ENCODE measurements around the gene PCSK9.

PCSK9 gene

GRCh38 chr1:54994355-54994990 lies 44.9 kb upstream of the PCSK9 start:
- Histone ChIP-seq H3K9ac (ENCODE audit: low read length) (no peak overlapping the region), H3K36me3 (ENCODE audit: control insufficient read depth, insufficient read depth, low read length) (no peaks in the 10 kb centered on the region), H3K4me2 (ENCODE audit: low read length) (no peak overlapping the region), H3K27me3 (ENCODE audit: insufficient read depth, low read length, poor library complexity) (no peaks in the 10 kb centered on the region), H3K4ac (ENCODE audit: low read depth, low read length) (no peak overlapping the region), H2BK120ac (ENCODE audit: low read depth, low read length) (no peak overlapping the region), H3K27ac (ENCODE audit: low read depth, low read length) (peak overlapping the region; percentile 66), H3K79me2 (ENCODE audit: control insufficient read depth, insufficient read depth, low read length) (no peaks in the 10 kb centered on the region), H3K18ac (ENCODE audit: low read length) (peak overlapping the region; percentile 21), H4K8ac (ENCODE audit: low read depth, low read length) (no peak overlapping the region), H3K79me1 (ENCODE audit: low read length) (no peaks in the 10 kb centered on the region), H3K56ac (ENCODE audit: low read length) (peak overlapping the region; percentile 26), H4K5ac (ENCODE audit: low read length) (no peak overlapping the region), H2BK5ac (ENCODE audit: low read length) (peak overlapping the region; percentile 20), H2AK5ac (ENCODE audit: low read length) (no peak overlapping the region), H3K4me3 (ENCODE audit: low read length) (no peak overlapping the region), H2BK15ac (replicated peaks; ENCODE audit: low read depth) (no peak overlapping the region), H3K4me1 (ENCODE audit: control insufficient read depth, low read depth, low read length) (peaks cover 8% of the 10 kb centered on the region), H3K23ac (ENCODE audit: low read length) (no peak overlapping the region)
- no CpG with 5 or more reads among the region's 6 CpGs for WGBS (ENCODE audit: extremely low coverage, insufficient coverage, low lambda C conversion rate)
- DNase-seq, result no peak

- no CpG with 5 or more reads among the region's 12 CpGs for WGBS (ENCODE audit: extremely low coverage, insufficient coverage, low lambda C conversion rate)
- H3K23ac ChIP-seq (ENCODE audit: low read length), result no peak overlapping the region
- DNase-seq, result peak; percentile 40
These were observed 44.2 kb upstream of the PCSK9 start for GRCh38 chr1:54995013-54995760.

GRCh38 chr1:54995835-54996234 lies 43.5 kb upstream of the PCSK9 start:
- no peak overlapping the region for H3K18ac ChIP-seq (ENCODE audit: low read length)
- no peak overlapping the region for H3K4me2 ChIP-seq (ENCODE audit: low read length)
- no CpG with 5 or more reads among the region's 9 CpGs for WGBS (ENCODE audit: extremely low coverage, insufficient coverage, low lambda C conversion rate)
- no peak overlapping the region for H4K8ac ChIP-seq (ENCODE audit: low read depth, low read length)
- DNase-seq, result no peak
- no peak overlapping the region for H3K9ac ChIP-seq (ENCODE audit: low read length)
- H4K5ac ChIP-seq (ENCODE audit: low read length), result no peak overlapping the region
- no peaks in the 10 kb centered on the region for H3K79me1 ChIP-seq (ENCODE audit: low read length)
- H3K4me1 ChIP-seq (ENCODE audit: control insufficient read depth, low read depth, low read length), result peaks cover 8% of the 10 kb centered on the region
- H2AK5ac ChIP-seq (ENCODE audit: low read length), result peak overlapping the region; percentile 50
- H3K4ac ChIP-seq (ENCODE audit: low read depth, low read length), result no peak overlapping the region
- no peak overlapping the region for H2BK120ac ChIP-seq (ENCODE audit: low read depth, low read length)
- no peaks in the 10 kb centered on the region for H3K27me3 ChIP-seq (ENCODE audit: insufficient read depth, low read length, poor library complexity)
- H3K27ac ChIP-seq (ENCODE audit: low read depth, low read length), result peak overlapping the region; percentile 66
- H3K36me3 ChIP-seq (ENCODE audit: control insufficient read depth, insufficient read depth, low read length), result no peaks in the 10 kb centered on the region
- no peak overlapping the region for H3K56ac ChIP-seq (ENCODE audit: low read length)
- H2BK15ac ChIP-seq (replicated peaks; ENCODE audit: low read depth), result no peak overlapping the region
- no peaks in the 10 kb centered on the region for H3K79me2 ChIP-seq (ENCODE audit: control insufficient read depth, insufficient read depth, low read length)
- no peak overlapping the region for H3K23ac ChIP-seq (ENCODE audit: low read length)
- no peak overlapping the region for H3K4me3 ChIP-seq (ENCODE audit: low read length)
- H2BK5ac ChIP-seq (ENCODE audit: low read length), result no peak overlapping the region

More at GRCh38 chr1:54995013-54995760, 44.2 kb upstream of the PCSK9 start:
- peak overlapping the region; percentile 66 for H3K27ac ChIP-seq (ENCODE audit: low read depth, low read length)
- H3K4me2 ChIP-seq (ENCODE audit: low read length), result no peak overlapping the region
- H3K4me3 ChIP-seq (ENCODE audit: low read length), result no peak overlapping the region
- no peak overlapping the region for H2BK5ac ChIP-seq (ENCODE audit: low read length)
- H3K18ac ChIP-seq (ENCODE audit: low read length), result peak overlapping the region; percentile 21
- no peaks in the 10 kb centered on the region for H3K79me1 ChIP-seq (ENCODE audit: low read length)
- no peak overlapping the region for H2BK15ac ChIP-seq (replicated peaks; ENCODE audit: low read depth)
- no peak overlapping the region for H3K56ac ChIP-seq (ENCODE audit: low read length)
- H3K27me3 ChIP-seq (ENCODE audit: insufficient read depth, low read length, poor library complexity), result no peaks in the 10 kb centered on the region
- H4K8ac ChIP-seq (ENCODE audit: low read depth, low read length), result no peak overlapping the region
- no peak overlapping the region for H2BK120ac ChIP-seq (ENCODE audit: low read depth, low read length)
- no peak overlapping the region for H2AK5ac ChIP-seq (ENCODE audit: low read length)
- H4K5ac ChIP-seq (ENCODE audit: low read length), result no peak overlapping the region
- no peak overlapping the region for H3K9ac ChIP-seq (ENCODE audit: low read length)
- H3K4ac ChIP-seq (ENCODE audit: low read depth, low read length), result no peak overlapping the region
- peaks cover 8% of the 10 kb centered on the region for H3K4me1 ChIP-seq (ENCODE audit: control insufficient read depth, low read depth, low read length)
- H3K79me2 ChIP-seq (ENCODE audit: control insufficient read depth, insufficient read depth, low read length), result no peaks in the 10 kb centered on the region
- no peaks in the 10 kb centered on the region for H3K36me3 ChIP-seq (ENCODE audit: control insufficient read depth, insufficient read depth, low read length)

GRCh38 chr1:54996359-54996868 lies 42.9 kb upstream of the PCSK9 start:
- no peak overlapping the region for H3K4me3 ChIP-seq (ENCODE audit: low read length)
- H3K27me3 ChIP-seq (ENCODE audit: insufficient read depth, low read length, poor library complexity), result no peaks in the 10 kb centered on the region

GRCh38 chr1:54996869-54997710 lies 42.3 kb upstream of the PCSK9 start:
- H2BK5ac ChIP-seq (ENCODE audit: low read length), result no peak overlapping the region
- no peak overlapping the region for H4K5ac ChIP-seq (ENCODE audit: low read length)
- H3K56ac ChIP-seq (ENCODE audit: low read length), result peak overlapping the region; percentile 84
- H3K18ac ChIP-seq (ENCODE audit: low read length), result no peak overlapping the region
- peak overlapping the region; percentile 66 for H3K4me2 ChIP-seq (ENCODE audit: low read length)
- H3K4me1 ChIP-seq (ENCODE audit: control insufficient read depth, low read depth, low read length), result peaks cover 8% of the 10 kb centered on the region
- no peak overlapping the region for H2BK120ac ChIP-seq (ENCODE audit: low read depth, low read length)
- no peaks in the 10 kb centered on the region for H3K79me1 ChIP-seq (ENCODE audit: low read length)
- H3K79me2 ChIP-seq (ENCODE audit: control insufficient read depth, insufficient read depth, low read length), result no peaks in the 10 kb centered on the region
- H3K27me3 ChIP-seq (ENCODE audit: insufficient read depth, low read length, poor library complexity), result no peaks in the 10 kb centered on the region
- H4K8ac ChIP-seq (ENCODE audit: low read depth, low read length), result no peak overlapping the region
- no peak overlapping the region for H3K4ac ChIP-seq (ENCODE audit: low read depth, low read length)
- H2BK15ac ChIP-seq (replicated peaks; ENCODE audit: low read depth), result no peak overlapping the region
- no peak overlapping the region for H3K27ac ChIP-seq (ENCODE audit: low read depth, low read length)
- H2AK5ac ChIP-seq (ENCODE audit: low read length), result no peak overlapping the region
- H3K36me3 ChIP-seq (ENCODE audit: control insufficient read depth, insufficient read depth, low read length), result no peaks in the 10 kb centered on the region
- DNase-seq, result peak; percentile 45
- WGBS (ENCODE audit: extremely low coverage, insufficient coverage, low lambda C conversion rate), result no CpG with 5 or more reads among the region's 46 CpGs
- H3K9ac ChIP-seq (ENCODE audit: low read length), result peak overlapping the region; percentile 67
- H3K23ac ChIP-seq (ENCODE audit: low read length), result peak overlapping the region; percentile 75
- H3K4me3 ChIP-seq (ENCODE audit: low read length), result peak overlapping the region; percentile 7

More at GRCh38 chr1:54996359-54996868, 42.9 kb upstream of the PCSK9 start:
- Histone ChIP-seq H3K9ac (ENCODE audit: low read length) (peak overlapping the region; percentile 67), H4K8ac (ENCODE audit: low read depth, low read length) (no peak overlapping the region), H3K36me3 (ENCODE audit: control insufficient read depth, insufficient read depth, low read length) (no peaks in the 10 kb centered on the region), H3K4me1 (ENCODE audit: control insufficient read depth, low read depth, low read length) (peaks cover 8% of the 10 kb centered on the region), H2BK5ac (ENCODE audit: low read length) (no peak overlapping the region), H3K23ac (ENCODE audit: low read length) (no peak overlapping the region), H3K79me2 (ENCODE audit: control insufficient read depth, insufficient read depth, low read length) (no peaks in the 10 kb centered on the region), H4K5ac (ENCODE audit: low read length) (no peak overlapping the region), H2AK5ac (ENCODE audit: low read length) (peak overlapping the region; percentile 50), H3K18ac (ENCODE audit: low read length) (no peak overlapping the region), H3K27ac (ENCODE audit: low read depth, low read length) (no peak overlapping the region), H3K79me1 (ENCODE audit: low read length) (no peaks in the 10 kb centered on the region), H2BK15ac (replicated peaks; ENCODE audit: low read depth) (no peak overlapping the region), H2BK120ac (ENCODE audit: low read depth, low read length) (no peak overlapping the region), H3K4ac (ENCODE audit: low read depth, low read length) (no peak overlapping the region), H3K4me2 (ENCODE audit: low read length) (peak overlapping the region; percentile 66), H3K56ac (ENCODE audit: low read length) (peak overlapping the region; percentile 84)
- peak; percentile 87 for DNase-seq
- WGBS (ENCODE audit: extremely low coverage, insufficient coverage, low lambda C conversion rate), result no CpG with 5 or more reads among the region's 23 CpGs

Data from mesendoderm (in vitro differentiated cells).